H1 (cell line): ENCODE results near the gene PCYT1B. TPM values are rescaled to one million over a fixed set of nuclear protein-coding genes. Genes with fewer than 3 reads are reported as not detected.

Experiments used
- CTCF ChIA-PET: fragments of 300-600 bp; sonication (Branson Sonifier 250); formaldehyde crosslinking; loops from one replicate; lab custom pipeline; 2021; ENCODE audit not compliant: partially characterized antibody; lab: Charles Lee
- POLR2A ChIA-PET: fragments of 300-600 bp; sonication (Branson Sonifier 250); formaldehyde crosslinking; loops from one replicate; lab custom pipeline; 2021; ENCODE audit warnings: inconsistent platforms; ENCODE audit not compliant: partially characterized antibody; lab: Charles Lee
- DNase-seq, 2 experiments: peaks; one replicate each; pipeline versions ENCODE4 v3.0.0 to v3.0.0-alpha.2; 2010 to 2022; ENCODE audit warnings: low spot score in 2 of 2, low read depth in 1 of 2, mixed read lengths in 1 of 2
- FAIRE-seq: peaks from 2 replicates; lab custom pipeline; 2011; peaks lifted over from hg19 to GRCh38; lab: Jason Lieb, UNC
- H2AFZ ChIP-seq: 2 replicates; pipeline ENCODE4 v1.8.1; 2012; ENCODE audit warnings: low read length, inconsistent platforms
- H2AK5ac ChIP-seq: 2 replicates; pipeline ENCODE4 v1.6.1; 2013; ENCODE audit warnings: low read depth, low read length
- H2BK120ac ChIP-seq: replicated peaks from 2 replicates; pipeline ENCODE3; 2013; ENCODE audit warnings: low read depth, low read length, inconsistent platforms
- H2BK12ac ChIP-seq: 2 replicates; pipeline ENCODE4 v1.6.1; 2013; ENCODE audit warnings: low read depth, low read length
- H2BK15ac ChIP-seq: 2 replicates; pipeline ENCODE4 v1.6.1; 2013; ENCODE audit warnings: low read length
- H2BK20ac ChIP-seq: 2 replicates; pipeline ENCODE4 v1.6.1; 2013; ENCODE audit warnings: low read length
- H2BK5ac ChIP-seq: 2 replicates; pipeline ENCODE4 v1.6.1; 2013; ENCODE audit warnings: low read depth, low read length
- H3K14ac ChIP-seq: 2 replicates; pipeline ENCODE4 v1.6.1; 2013; ENCODE audit warnings: inconsistent platforms; ENCODE audit not compliant: insufficient read length
- H3K18ac ChIP-seq: 2 replicates; pipeline ENCODE4 v1.6.1; 2013; ENCODE audit warnings: low read length; ENCODE audit errors: extremely low read depth
- H3K23ac ChIP-seq: 2 replicates; pipeline ENCODE4 v1.6.1; 2013; ENCODE audit warnings: inconsistent platforms; ENCODE audit not compliant: insufficient read length
- H3K23me2 ChIP-seq: 2 replicates; pipeline ENCODE4 v1.6.1; 2013; ENCODE audit warnings: low read depth, low read length
- H3K27ac ChIP-seq: 2 replicates; pipeline ENCODE4 v1.6.1; 2011; ENCODE audit warnings: low read depth, low read length, inconsistent platforms
- H3K27me3 ChIP-seq, 4 experiments: replicated peaks in 1 of 4; 1 replicate in 1 of 4; 2 replicates in 3 of 4; pipeline versions ENCODE4 v1.6.1 to v1.8.1; 2011 to 2013; ENCODE audit warnings: low read length in 3 of 4, mild to moderate bottlenecking in 3 of 4, inconsistent platforms in 2 of 4, mixed read lengths in 2 of 4, moderate library complexity in 1 of 4; ENCODE audit not compliant: control insufficient read depth in 3 of 4, insufficient read depth in 3 of 4; ENCODE audit errors: extremely low read depth in 1 of 4
- H3K36me3 ChIP-seq, 4 experiments: 2 replicates each; pipeline versions ENCODE4 v1.6.1 to v1.8.1; 2011 to 2013; ENCODE audit warnings: mild to moderate bottlenecking in 4 of 4, low read length in 3 of 4, moderate library complexity in 2 of 4, control low read depth in 1 of 4, inconsistent platforms in 1 of 4; ENCODE audit not compliant: insufficient read depth in 4 of 4, control insufficient read depth in 2 of 4
- H3K4ac ChIP-seq: replicated peaks from 2 replicates; pipeline ENCODE3; 2013; ENCODE audit warnings: low read length, low read depth, mixed read lengths, inconsistent platforms; ENCODE audit not compliant: insufficient read length
- H3K4me1 ChIP-seq, 4 experiments: replicated peaks in 1 of 4; 1 replicate in 1 of 4; 2 replicates in 3 of 4; pipeline versions ENCODE4 v1.6.1 to v1.8.1; 2011 to 2013; ENCODE audit warnings: low read length in 3 of 4, inconsistent platforms in 2 of 4, mixed read lengths in 1 of 4; ENCODE audit not compliant: insufficient read depth in 4 of 4, control insufficient read depth in 3 of 4
- H3K4me2 ChIP-seq, 2 experiments: 2 replicates each; pipeline versions ENCODE4 v1.6.1 to v1.8.1; 2011 to 2013; ENCODE audit warnings: low read depth in 2 of 2, low read length in 2 of 2, control low read depth in 1 of 2, inconsistent platforms in 1 of 2, mild to moderate bottlenecking in 1 of 2; ENCODE audit not compliant: insufficient read depth in 1 of 2
- H3K4me3 ChIP-seq, 4 experiments: fragments of 200-600, 300-600 bp in 1 of 4; sonication (generic), shearing (Covaris generic), sonication (Bioruptor Twin) in 1 of 4; 2 replicates each; pipeline versions ENCODE4 v1.5.1 to v1.8.1; 2011 to 2016; ENCODE audit warnings: low read length in 4 of 4, low read depth in 3 of 4, control low read depth in 2 of 4, inconsistent platforms in 2 of 4, mild to moderate bottlenecking in 2 of 4, mixed read lengths in 1 of 4, moderate library complexity in 1 of 4; ENCODE audit not compliant: insufficient read depth in 2 of 4; ENCODE audit errors: extremely low read depth in 1 of 4
- H3K56ac ChIP-seq: replicated peaks from 2 replicates; pipeline ENCODE3; 2013; ENCODE audit warnings: low read depth, mild to moderate bottlenecking, mixed read lengths, low read length, inconsistent platforms; ENCODE audit not compliant: insufficient read length
- H3K79me1 ChIP-seq: 2 replicates; pipeline ENCODE4 v1.6.1; 2013; ENCODE audit warnings: low read depth, low read length, control low read depth
- H3K79me2 ChIP-seq, 2 experiments: 2 replicates each; pipeline versions ENCODE4 v1.6.1 to v1.8.1; 2012 to 2013; ENCODE audit warnings: low read length in 2 of 2, mild to moderate bottlenecking in 2 of 2, inconsistent platforms in 1 of 2; ENCODE audit not compliant: insufficient read depth in 2 of 2, control insufficient read depth in 1 of 2
- H3K9ac ChIP-seq, 4 experiments: replicated peaks in 1 of 4; 1 replicate in 1 of 4; 2 replicates in 3 of 4; pipeline versions ENCODE4 v1.6.1 to v1.8.1; 2011 to 2013; ENCODE audit warnings: low read depth in 3 of 4, low read length in 3 of 4, control low read depth in 2 of 4, mild to moderate bottlenecking in 2 of 4, moderate library complexity in 2 of 4, inconsistent platforms in 1 of 4; ENCODE audit errors: extremely low read depth in 1 of 4
- H3K9me3 ChIP-seq, 2 experiments: 2 replicates each; pipeline versions ENCODE4 v1.6.1 to v1.8.1; 2012 to 2013; ENCODE audit warnings: mild to moderate bottlenecking in 2 of 2, moderate library complexity in 2 of 2, control low read depth in 1 of 2, inconsistent platforms in 1 of 2, low read depth in 1 of 2, low read length in 1 of 2, mixed read lengths in 1 of 2; ENCODE audit not compliant: insufficient read depth in 2 of 2
- H4K20me1 ChIP-seq, 2 experiments: replicated peaks in 1 of 2; 2 replicates each; pipeline versions ENCODE3 to v1.8.1; 2011 to 2013; ENCODE audit warnings: inconsistent platforms in 2 of 2, low read length in 2 of 2, mild to moderate bottlenecking in 1 of 2; ENCODE audit not compliant: insufficient read depth in 2 of 2, control insufficient read depth in 1 of 2
- H4K5ac ChIP-seq: 2 replicates; pipeline ENCODE4 v1.6.1; 2013; ENCODE audit warnings: low read length, low read depth, mixed read lengths, inconsistent platforms; ENCODE audit not compliant: insufficient read length
- H4K8ac ChIP-seq: 2 replicates; pipeline ENCODE4 v1.8.0; 2013; ENCODE audit warnings: mild to moderate bottlenecking, moderate library complexity, low read length, inconsistent platforms; ENCODE audit not compliant: insufficient read depth; ENCODE audit errors: extremely low read depth
- H4K91ac ChIP-seq: replicated peaks from 2 replicates; pipeline ENCODE3; 2013; ENCODE audit warnings: low read length, mixed read lengths, inconsistent platforms; ENCODE audit not compliant: insufficient read length
- CBX5 ChIP-seq: fragments of 300-800, 300-1000 bp; sonication (generic); IDR thresholded peaks from 2 replicates; pipeline ENCODE4 v1.7.1; 2016; ENCODE audit warnings: antibody characterized with exemption, low read length, low read depth
- NANOG ChIP-seq: IDR thresholded peaks from 2 replicates; pipeline ENCODE4 v1.6.1; 2011; ENCODE audit warnings: low read length, low read depth, mild to moderate bottlenecking, inconsistent platforms; ENCODE audit not compliant: insufficient read depth, poor library complexity, severe bottlenecking
- PHF8 ChIP-seq: fragments of 200-600 bp; sonication (generic); conservative IDR thresholded peaks from 2 replicates; pipeline ENCODE4 v1.7.1; 2012; ENCODE audit warnings: low read depth, mild to moderate bottlenecking, inconsistent platforms, low read length, moderate library complexity
- SP1 ChIP-seq: IDR thresholded peaks from 2 replicates; pipeline ENCODE4 v1.6.1; 2011; ENCODE audit warnings: low read depth, low read length
- SP4 ChIP-seq: IDR thresholded peaks from 2 replicates; pipeline ENCODE4 v1.6.1; 2012; ENCODE audit warnings: low read length, inconsistent platforms
- WGBS, 2 experiments: shearing (Covaris generic) in 1 of 2; methylation state at CpG; one replicate each; pipeline versions ENCODE4 v1.1.6 to v1.1.7; 2013 to 2015; ENCODE audit warnings: low lambda C conversion rate in 2 of 2, mixed read lengths in 2 of 2, inconsistent platforms in 1 of 2, low coverage in 1 of 2, missing lambda C conversion rate in 1 of 2; ENCODE audit not compliant: insufficient replicate concordance in 2 of 2, insufficient coverage in 1 of 2, insufficient read length in 1 of 2; ENCODE audit errors: extremely low coverage in 1 of 2, missing lambda C conversion rate in 1 of 2; 5-methylcytosine and 5-hydroxymethylcytosine counted together
- polyA plus RNA-seq, 7 experiments: library from polyadenylated mRNA; depleted of rRNA in 3 of 7; stranded (reverse) in 5 of 7; unstranded in 2 of 7; fragments of >200 nt in 5 of 7; fragments of 200-250 nt in 2 of 7; gene quantifications; 1 replicate in 5 of 7; 2 replicates in 1 of 7; 4 replicates in 1 of 7; pipeline versions ENCODE4 v1.2.1 to v1.2.3, GENCODE V29; 2011 to 2013; ENCODE audit warnings: missing spikeins in 2 of 7, mixed read lengths in 2 of 7
- total RNA-seq: library from RNA; stranded (reverse); fragmentation: NEBNext Ultra II Directional; extraction: Animal tissue kit (Norgen Biotek cat#: 25700); gene quantifications from 2 replicates; pipeline ENCODE4 v1.2.1, GENCODE V29; 2021
- TF ChIP-seq, protein P1 (sequence below): IDR thresholded peaks from 2 replicates; pipeline ENCODE4 v1.6.1; 2012; ENCODE audit warnings: inconsistent platforms

PCYT1B gene
- total and polyA plus RNA-seq, 2 of the 8 experiments (the other 6 are each of a cell fraction or from before 2014, with no cell fraction given) = 17.9 to 30.6 TPM

DNA sequence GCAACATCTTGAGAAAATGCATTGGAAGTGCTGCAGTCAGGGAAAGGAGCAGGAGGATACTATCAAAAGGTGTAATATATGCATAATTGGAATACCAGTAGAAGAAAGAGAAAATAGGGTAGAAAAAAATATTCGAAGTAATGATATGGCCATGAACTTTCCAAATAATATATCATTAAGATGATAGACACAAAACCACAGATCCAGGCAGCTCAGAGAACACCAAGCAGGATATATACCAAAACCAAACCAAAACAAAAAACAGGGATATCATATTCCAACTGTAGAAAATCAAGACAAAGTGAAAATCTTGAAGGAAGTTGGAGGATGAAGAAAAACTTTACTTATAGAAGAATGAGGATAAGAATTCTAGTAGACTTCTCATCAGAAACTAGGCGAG, 36.9 kb upstream of the PCYT1B start:
- no peak overlapping the region for H2BK12ac ChIP-seq
- no peak overlapping the region for H3K14ac ChIP-seq
- H2BK15ac ChIP-seq = no peak overlapping the region
- no peaks in the 10 kb centered on the region for H3K79me2 ChIP-seq
- no peak overlapping the region for H3K18ac ChIP-seq
- H2BK120ac ChIP-seq = no peak overlapping the region
- no peak overlapping the region for H3K23ac ChIP-seq
- H4K20me1 ChIP-seq = no peaks in the 10 kb centered on the region
- no peak overlapping the region for H3K4me2 ChIP-seq
- H3K56ac ChIP-seq = no peak overlapping the region
- H3K9me3 ChIP-seq = no peaks in the 10 kb centered on the region
- no peak overlapping the region for H4K8ac ChIP-seq
- H3K4me1 ChIP-seq = no peaks in the 10 kb centered on the region
- H3K9ac ChIP-seq = no peak overlapping the region
- H2BK5ac ChIP-seq = no peak overlapping the region
- H4K91ac ChIP-seq = no peak overlapping the region
- no peak overlapping the region for H2BK20ac ChIP-seq
- DNase-seq (no peak), FAIRE-seq (no peak)
- H3K4me3 ChIP-seq = no peak overlapping the region
- 89 to 100% methylated on average over 1 to 2 of the region's 2 CpGs for WGBS, 2 experiments
- no peak overlapping the region for H3K27ac ChIP-seq
- no peak overlapping the region for H2AK5ac ChIP-seq
- CTCF ChIA-PET = interaction anchor here (0.6 kb wide), 1 partner anchor 389 kb away, joined by 3 read pairs; no protein-coding TSS in a partner anchor
- H3K27me3 ChIP-seq = no peaks in the 10 kb centered on the region
- H2AFZ ChIP-seq = no peak overlapping the region
- no peaks in the 10 kb centered on the region for H3K79me1 ChIP-seq
- no peaks in the 10 kb centered on the region for H3K23me2 ChIP-seq
- H4K5ac ChIP-seq = no peak overlapping the region
- no peaks in the 10 kb centered on the region for H3K36me3 ChIP-seq
- POLR2A ChIA-PET = no interaction called here
- H3K4ac ChIP-seq = no peak overlapping the region
- TF ChIP-seq SP1 (no peak), NANOG (no peak), PHF8 (no peak), SP4 (no peak), CBX5 (no peak)
- TF ChIP-seq, protein P1, sequence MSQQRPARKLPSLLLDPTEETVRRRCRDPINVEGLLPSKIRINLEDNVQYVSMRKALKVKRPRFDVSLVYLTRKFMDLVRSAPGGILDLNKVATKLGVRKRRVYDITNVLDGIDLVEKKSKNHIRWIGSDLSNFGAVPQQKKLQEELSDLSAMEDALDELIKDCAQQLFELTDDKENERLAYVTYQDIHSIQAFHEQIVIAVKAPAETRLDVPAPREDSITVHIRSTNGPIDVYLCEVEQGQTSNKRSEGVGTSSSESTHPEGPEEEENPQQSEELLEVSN = no peak
